HepG2 (cell line): ENCODE data around the gene EGR4. TPM values are rescaled to one million over a fixed set of nuclear protein-coding genes. Genes with fewer than 3 reads are reported as not detected.

Experiments used
- ATAC-seq: fragments of 200-7000 bp; cut with Tn5 transposase; 3 replicates; pipeline ENCODE4 v1.9.1; 2020; ENCODE audit warnings: mild to moderate bottlenecking, moderate library complexity
- BruUV-seq: library from RNA; stranded (reverse); fragments of 400-500 nt; replicated peaks from 2 replicates; lab custom pipeline; 2021; lab: Mats Ljungman, UMichigan
- CTCF ChIA-PET: fragments of 300-600 bp; formaldehyde crosslinking; extraction: SDS; loops from one replicate; lab custom pipeline; 2021; ENCODE audit warnings: low total read pairs, inconsistent platforms, low intra/inter-chr PET ratio; lab: Yijun Ruan, JAX
- POLR2A ChIA-PET: fragments of 350-600 bp; sonication (Branson Sonifier 250); formaldehyde crosslinking; loops from one replicate; lab custom pipeline; 2020; ENCODE audit warnings: antibody characterized with exemption, inconsistent platforms; lab: Yijun Ruan, JAX
- DNase-seq: peaks from one replicate; pipeline ENCODE4 v3.0.0-alpha.2; 2015; ENCODE audit warnings: low spot score
- FAIRE-seq: peaks from 3 replicates; lab custom pipeline; 2011; peaks lifted over from hg19 to GRCh38; lab: Jason Lieb, UNC
- H2AFZ ChIP-seq: one replicate; pipeline ENCODE4 v1.6.1; 2011; ENCODE audit warnings: low read length, inconsistent platforms
- H3K27ac ChIP-seq: fragments of 300-600 bp; 3 replicates; pipeline ENCODE4 v1.8.0; 2011; ENCODE audit warnings: mixed run types, mild to moderate bottlenecking, mixed read lengths, low read length, inconsistent platforms; ENCODE audit not compliant: insufficient read depth; ENCODE audit errors: extremely low read length
- H3K27me3 ChIP-seq, 2 experiments: fragments of 200-600 bp in 1 of 2; 2 replicates in 1 of 2; 3 replicates in 1 of 2; pipeline versions ENCODE4 v1.6.0 to v1.8.0; 2011; ENCODE audit warnings: low read length in 2 of 2, mild to moderate bottlenecking in 2 of 2, moderate library complexity in 2 of 2, inconsistent platforms in 1 of 2; ENCODE audit not compliant: insufficient read depth in 2 of 2, control insufficient read depth in 1 of 2
- H3K36me3 ChIP-seq, 2 experiments: fragments of 200-600 bp in 1 of 2; replicated peaks in 1 of 2; 2 replicates in 1 of 2; 3 replicates in 1 of 2; pipeline versions ENCODE4 v1.5.1 to v1.8.0; 2011; ENCODE audit warnings: low read length in 2 of 2, inconsistent platforms in 1 of 2; ENCODE audit not compliant: insufficient read depth in 2 of 2, control insufficient read depth in 1 of 2
- H3K4me1 ChIP-seq: 2 replicates; pipeline ENCODE4 v1.5.1; 2012; ENCODE audit warnings: low read length, inconsistent platforms; ENCODE audit not compliant: insufficient read depth
- H3K4me2 ChIP-seq: 2 replicates; pipeline ENCODE4 v1.6.0; 2011; ENCODE audit warnings: low read depth, low read length, inconsistent platforms
- H3K4me3 ChIP-seq, 3 experiments: fragments of 200-600 bp in 1 of 3; sonication (generic), shearing (Covaris generic) in 1 of 3; replicated peaks in 1 of 3; 2 replicates each; pipeline ENCODE4 v1.5.1; 2011 to 2016; ENCODE audit warnings: low read length in 3 of 3, inconsistent platforms in 2 of 3, low read depth in 2 of 3, mild to moderate bottlenecking in 2 of 3, control low read depth in 1 of 3, mixed read lengths in 1 of 3; ENCODE audit not compliant: insufficient read depth in 1 of 3
- H3K79me2 ChIP-seq: one replicate; pipeline ENCODE4 v1.6.1; 2011; ENCODE audit warnings: low read length, inconsistent platforms; ENCODE audit not compliant: insufficient read depth
- H3K9ac ChIP-seq: 2 replicates; pipeline ENCODE4 v1.6.0; 2011; ENCODE audit warnings: mild to moderate bottlenecking, low read depth, low read length, inconsistent platforms; ENCODE audit not compliant: insufficient read depth
- H3K9me3 ChIP-seq: 2 replicates; pipeline ENCODE4 v1.5.1; 2012; ENCODE audit warnings: mild to moderate bottlenecking, low read length
- H4K20me1 ChIP-seq: 2 replicates; pipeline ENCODE4 v1.6.0; 2011; ENCODE audit warnings: inconsistent platforms, mild to moderate bottlenecking, low read length, moderate library complexity; ENCODE audit not compliant: insufficient read depth
- CEBPZ ChIP-seq: IDR thresholded peaks from 2 replicates; pipeline ENCODE4 v1.6.1; 2012; ENCODE audit warnings: low read length, improper control_type of control experiment
- HMG20B ChIP-seq: conservative IDR thresholded peaks from 2 replicates; pipeline ENCODE4 v1.6.1; 2016; ENCODE audit warnings: missing genetic modification reagents, missing compliant biosample characterization
- IKZF4 ChIP-seq: sonication (generic); formaldehyde crosslinking; IDR thresholded peaks from 2 replicates; pipeline ENCODE4 v1.5.1; 2020; ENCODE audit warnings: borderline replicate concordance, mild to moderate bottlenecking, low read depth, missing genetic modification reagents; ENCODE audit errors: not compliant biosample characterization
- ISL2 ChIP-seq: sonication (generic); formaldehyde crosslinking; IDR thresholded peaks from 2 replicates; pipeline ENCODE4 v1.5.0; 2020; ENCODE audit warnings: missing genetic modification reagents
- PRDM15 ChIP-seq: sonication (generic); formaldehyde crosslinking; IDR thresholded peaks from 2 replicates; pipeline ENCODE4 v1.4.0; 2020; ENCODE audit warnings: missing genetic modification reagents
- ZBTB21 ChIP-seq: sonication (generic); formaldehyde crosslinking; IDR thresholded peaks from 2 replicates; pipeline ENCODE4 v1.4.0; 2020; ENCODE audit warnings: missing genetic modification reagents
- ZFP36L2 ChIP-seq: sonication (generic); formaldehyde crosslinking; IDR thresholded peaks from 2 replicates; pipeline ENCODE4 v1.4.0; 2020; ENCODE audit warnings: missing genetic modification reagents
- ZNF318 ChIP-seq: sonication (generic); formaldehyde crosslinking; IDR thresholded peaks from 2 replicates; pipeline ENCODE4 v1.4.0; 2020; ENCODE audit warnings: mild to moderate bottlenecking, missing genetic modification reagents
- ZSCAN22 ChIP-seq: sonication (generic); formaldehyde crosslinking; IDR thresholded peaks from 2 replicates; pipeline ENCODE4 v1.4.0; 2020; ENCODE audit warnings: mild to moderate bottlenecking, missing genetic modification reagents
- WGBS: methylation state at CpG from one replicate; pipeline ENCODE4 v1.1.6; 2017; ENCODE audit warnings: low lambda C conversion rate; 5-methylcytosine and 5-hydroxymethylcytosine counted together
- in situ Hi-C: cut with HindIII; loops from 2 replicates; pipeline ENCODE4 v1.10.0; 2017; ENCODE audit warnings: low pct_unique_long_range_greater_than_20kb; ENCODE audit not compliant: extremely low pct_ligation_motif_present
- intact Hi-C: fragments of 100-400 bp; cut with micrococcal nuclease; formaldehyde crosslinking; loops from one replicate; pipeline ENCODE4 v1.10.0; 2022; ENCODE audit not compliant: unreplicated experiment
- polyA plus RNA-seq, 8 experiments: library from polyadenylated mRNA; depleted of rRNA in 3 of 8; stranded (reverse) in 7 of 8; unstranded in 1 of 8; fragments of >200 nt; fragmentation: Illumina TruSeq in 4 of 8; extraction: Trizol in 4 of 8; gene quantifications; 2 replicates each; pipeline versions ENCODE4 v1.2.1 to v1.2.3, GENCODE V29; 2011 to 2016; ENCODE audit warnings: low read depth in 4 of 8, missing spikeins in 1 of 8, mixed read lengths in 1 of 8; ENCODE audit not compliant: insufficient read depth in 1 of 8
- total RNA-seq, 5 experiments: library from RNA; depleted of rRNA; stranded (reverse); fragments of >200 nt; fragmentation: Illumina TruSeq; extraction: Trizol; gene quantifications; 2 replicates each; pipeline ENCODE4 v1.2.3, GENCODE V29; 2016; ENCODE audit warnings: low read depth in 1 of 5

The EGR4 gene
- total and polyA plus RNA-seq, 2 of the 13 experiments (the other 11 are each of a cell fraction or from before 2014, with no cell fraction given) = not detected

- in situ Hi-C loops = no loop called here
- DNase-seq = no peak
- H3K27ac ChIP-seq = no peak overlapping the region
- no peak for FAIRE-seq
- ChIA-PET POLR2A (interaction anchor here (1.5 kb wide), 1 partner anchor 82 kb away, joined by 3 read pairs; no protein-coding TSS in a partner anchor), CTCF (no interaction called here)
- ATAC-seq = no peak
- no peak overlapping the region for H3K4me3 ChIP-seq
- no TSS peak for BruUV-seq
- WGBS = 2% methylated on average over 2 of the region's 2 CpGs
- no peaks in the 10 kb centered on the region for H3K9me3 ChIP-seq
- no peak overlapping the region for H3K4me2 ChIP-seq
- H2AFZ ChIP-seq = no peak overlapping the region
- H3K27me3 ChIP-seq = peaks cover 9 to 63% of the 10 kb centered on the region in 2 experiments; a peak in 4 of 5 replicates
- no peaks in the 10 kb centered on the region for H3K79me2 ChIP-seq
- intact Hi-C loops = no loop called here
- peaks cover 8% of the 10 kb centered on the region; the same call in 1 of the 2 replicates for H3K4me1 ChIP-seq
- H3K9ac ChIP-seq = no peak overlapping the region
- H4K20me1 ChIP-seq = peaks cover 2% of the 10 kb centered on the region; the same call in 1 of the 2 replicates
- no peaks in the 10 kb centered on the region for H3K36me3 ChIP-seq
- no peak for TF ChIP-seq ISL2 (CRISPR knock-in tag)
- TF ChIP-seq HMG20B = no peak
- TF ChIP-seq IKZF4 (CRISPR knock-in tag) = no peak
- no peak for TF ChIP-seq CEBPZ
- no peak for TF ChIP-seq ZFP36L2 (CRISPR knock-in tag)
- TF ChIP-seq ZBTB21 (CRISPR knock-in tag) = no peak
- TF ChIP-seq ZSCAN22 = no peak
- TF ChIP-seq PRDM15 (CRISPR knock-in tag) = no peak
- no peak for TF ChIP-seq ZNF318
These were observed 891 bp upstream of the EGR4 start for GRCh38 chr2:73294239-73294638.
